ENCODE data around the gene HESX1. TPM values are rescaled to one million over a fixed set of nuclear protein-coding genes. Genes with fewer than 3 reads are reported as not detected.

HESX1 gene
- total RNA-seq, 4 donors from 2014 or later = 0.82 TPM; not detected in 3

GRCh38 chr3:57160076-57160764 is 39.6 kb downstream of the HESX1 start:
- TF ChIP-seq EP300 (IDR thresholded peaks at IDR 0.05; ENCODE audit: low read depth) (no peak), POLR2A (IDR thresholded peaks at IDR 0.05) (no peak), POLR2AphosphoS5 (IDR thresholded peaks at IDR 0.05) (no peak), CTCF (IDR thresholded peaks at IDR 0.05) (no peak)
- H3K4me3 ChIP-seq = no peak overlapping the region
- 79 to 87% methylated on average over 5 to 8 of the region's 8 CpGs for WGBS, 2 donors (ENCODE audit: low coverage in 1 of 2)
- in situ Hi-C loops (cut with MboI; ENCODE audit: low pct_ligation_motif_present in 1 of 4, low pct_unique_long_range_greater_than_20kb in 1 of 4, low sequenced_read_pairs in 3 of 4) (no loop called here), intact Hi-C loops (cut with DNase I; ENCODE audit: low total_unique reads) (no loop called here)
- H3K9me3 ChIP-seq = no peaks in the 10 kb centered on the region
- no peaks in the 10 kb centered on the region for H3K36me3 ChIP-seq
- H3K27ac ChIP-seq = peak overlapping the region in 3 of 4 donors; percentile 3 to 69 (median 21)
- H3K4me1 ChIP-seq = peaks cover 11 to 52% (median 42%) of the 10 kb centered on the region in 4 donors
- H3K27me3 ChIP-seq = peaks cover 15% of the 10 kb centered on the region
- no peak for DNase-seq

- Histone ChIP-seq H3K4me1 (peaks cover 11 to 43% (median 34%) of the 10 kb centered on the region in 4 donors), H3K36me3 (no peaks in the 10 kb centered on the region), H3K4me3 (no peak overlapping the region), H3K9me3 (no peaks in the 10 kb centered on the region), H3K27ac (peak overlapping the region in 3 of 4 donors; percentile 14 to 69 (median 21)), H3K27me3 (peaks cover 4% of the 10 kb centered on the region)
- 25 to 28% methylated on average over 3 to 8 of the region's 8 CpGs for WGBS, 2 donors (ENCODE audit: low coverage in 1 of 2)
- in situ Hi-C loops (cut with MboI; ENCODE audit: low pct_ligation_motif_present in 1 of 4, low pct_unique_long_range_greater_than_20kb in 1 of 4, low sequenced_read_pairs in 3 of 4) (no loop called here), intact Hi-C loops (cut with DNase I; ENCODE audit: low total_unique reads) (no loop called here)
- no peak for DNase-seq
- no peak for TF ChIP-seq POLR2A (IDR thresholded peaks at IDR 0.05)
- no peak for TF ChIP-seq POLR2AphosphoS5 (IDR thresholded peaks at IDR 0.05)
- TF ChIP-seq EP300 (IDR thresholded peaks at IDR 0.05; ENCODE audit: low read depth) = no peak
- TF ChIP-seq CTCF (IDR thresholded peaks at IDR 0.05) = no peak
Observed at GRCh38 chr3:57158813-57159738, 40.7 kb downstream of the HESX1 start.

GRCh38 chr3:57158325-57158724 is 41.5 kb downstream of the HESX1 start:
- in situ Hi-C loops (cut with MboI; ENCODE audit: low pct_ligation_motif_present in 1 of 4, low pct_unique_long_range_greater_than_20kb in 1 of 4, low sequenced_read_pairs in 3 of 4) = no loop called here
- no peak for TF ChIP-seq POLR2A (IDR thresholded peaks at IDR 0.05)
- no peak for TF ChIP-seq EP300 (IDR thresholded peaks at IDR 0.05; ENCODE audit: low read depth)
- no peak for TF ChIP-seq POLR2AphosphoS5 (IDR thresholded peaks at IDR 0.05)
- TF ChIP-seq CTCF (IDR thresholded peaks at IDR 0.05) = no peak
- H3K27ac ChIP-seq = no peak overlapping the region
- H3K4me3 ChIP-seq = no peak overlapping the region
- no peaks in the 10 kb centered on the region for H3K36me3 ChIP-seq
- DNase-seq = no peak
- H3K9me3 ChIP-seq = no peaks in the 10 kb centered on the region
- WGBS, 2 donors (ENCODE audit: low coverage in 1 of 2) = 64 to 65% methylated on average over 3 of the region's 3 CpGs
- intact Hi-C loops (cut with DNase I; ENCODE audit: low total_unique reads) = no loop called here
- H3K27me3 ChIP-seq = no peaks in the 10 kb centered on the region
- H3K4me1 ChIP-seq = peaks cover 11 to 39% (median 34%) of the 10 kb centered on the region in 4 donors

GRCh38 chr3:57157545-57157944 is 42.2 kb downstream of the HESX1 start:
- Histone ChIP-seq H3K36me3 (no peaks in the 10 kb centered on the region), H3K9me3 (no peaks in the 10 kb centered on the region), H3K4me3 (no peak overlapping the region), H3K4me1 (peaks cover 11 to 39% (median 34%) of the 10 kb centered on the region in 4 donors), H3K27me3 (no peaks in the 10 kb centered on the region), H3K27ac (peak overlapping the region in 1 of 4 donors; percentile 2)
- no peak for DNase-seq
- TF ChIP-seq POLR2A (IDR thresholded peaks at IDR 0.05) (no peak), POLR2AphosphoS5 (IDR thresholded peaks at IDR 0.05) (no peak), CTCF (IDR thresholded peaks at IDR 0.05) (no peak), EP300 (IDR thresholded peaks at IDR 0.05; ENCODE audit: low read depth) (no peak)
- intact Hi-C loops (cut with DNase I; ENCODE audit: low total_unique reads) = no loop called here
- 62 to 80% methylated on average over 3 to 10 of the region's 10 CpGs for WGBS, 2 donors (ENCODE audit: low coverage in 1 of 2)
- in situ Hi-C loops (cut with MboI; ENCODE audit: low pct_ligation_motif_present in 1 of 4, low pct_unique_long_range_greater_than_20kb in 1 of 4, low sequenced_read_pairs in 3 of 4) = no loop called here
